MCF 10A (cell line): ENCODE measurements around the gene ASTL. TPM values are rescaled to one million over a fixed set of nuclear protein-coding genes. Genes with fewer than 3 reads are reported as not detected.

ENCODE experiments used
- BruUV-seq: library from RNA; stranded (reverse); fragments of 400-500 nt; replicated peaks from 2 replicates; lab custom pipeline; 2021; lab: Mats Ljungman, UMichigan
- CTCF ChIA-PET: fragments of 300-600 bp; sonication (Branson Sonifier 250); formaldehyde crosslinking; extraction: SDS; loops from one replicate; lab custom pipeline; 2021; ENCODE audit warnings: antibody characterized with exemption, inconsistent platforms; lab: Yijun Ruan, JAX
- POLR2A ChIA-PET: fragments of 300-600, 350-650 bp; sonication (Branson Sonifier 250); formaldehyde crosslinking; extraction: SDS; loops from one replicate; lab custom pipeline; 2020; ENCODE audit warnings: antibody characterized with exemption, inconsistent platforms; lab: Yijun Ruan, JAX
- DNase-seq: peaks from one replicate; pipeline ENCODE4 v3.0.0-alpha.2; 2018; ENCODE audit not compliant: unreplicated experiment
- H3K27ac Mint-ChIP-seq: one replicate; pipeline ENCODE4 v1.8.0; 2022; ENCODE audit warnings: mild to moderate bottlenecking, low read depth, mixed read lengths; ENCODE audit not compliant: unreplicated experiment
- H3K27me3 Mint-ChIP-seq: one replicate; pipeline ENCODE4 v1.8.0; 2022; ENCODE audit warnings: mixed read lengths; ENCODE audit not compliant: insufficient read depth, unreplicated experiment
- H3K36me3 Mint-ChIP-seq: one replicate; pipeline ENCODE4 v1.8.0; 2022; ENCODE audit warnings: mild to moderate bottlenecking, moderate library complexity, mixed read lengths; ENCODE audit not compliant: insufficient read depth, unreplicated experiment
- H3K4me1 Mint-ChIP-seq: one replicate; pipeline ENCODE4 v1.8.0; 2022; ENCODE audit warnings: mixed read lengths; ENCODE audit not compliant: insufficient read depth, unreplicated experiment
- H3K4me3 Mint-ChIP-seq: one replicate; pipeline ENCODE4 v1.8.0; 2022; ENCODE audit warnings: mild to moderate bottlenecking, moderate library complexity, mixed read lengths; ENCODE audit not compliant: unreplicated experiment
- H3K9me3 Mint-ChIP-seq: one replicate; pipeline ENCODE4 v1.8.0; 2022; ENCODE audit warnings: mixed read lengths; ENCODE audit not compliant: unreplicated experiment
- CTCF ChIP-seq: fragments of 200-600 bp; IDR thresholded peaks from one replicate; pipeline ENCODE4 v1.8.0; 2022; ENCODE audit warnings: antibody characterized with exemption, mild to moderate bottlenecking; ENCODE audit not compliant: unreplicated experiment
- intact Hi-C: fragments of 100-400 bp; cut with micrococcal nuclease; formaldehyde crosslinking; loops from 2 replicates; pipeline ENCODE4 v1.14.1; 2022
- total RNA-seq: library from RNA; stranded (reverse); gene quantifications from 2 replicates; pipeline ENCODE4 v1.2.3, GENCODE V29; 2022

The ASTL gene
- total RNA-seq, 1 experiment from 2014 or later, result not detected

GRCh38 chr2:96103761-96104486, 34.4 kb downstream of the ASTL start:
- H3K27me3 Mint-ChIP-seq, result no peaks in the 10 kb centered on the region
- intact Hi-C loops, result no loop called here
- BruUV-seq, result no TSS peak
- no peak overlapping the region for H3K27ac Mint-ChIP-seq
- no peak for DNase-seq
- peaks cover 11% of the 10 kb centered on the region for H3K9me3 Mint-ChIP-seq
- CTCF ChIA-PET, result interaction anchor here (0.7 to 1.1 kb wide), 2 partner anchors 13 to 113 kb away, joined by 3 read pairs; no protein-coding TSS in a partner anchor
- H3K4me1 Mint-ChIP-seq, result no peaks in the 10 kb centered on the region
- no peak overlapping the region for H3K4me3 Mint-ChIP-seq
- POLR2A ChIA-PET, result interaction anchor here (0.6 kb wide), 1 partner anchor 11 kb away, joined by 6 read pairs; no protein-coding TSS in a partner anchor
- H3K36me3 Mint-ChIP-seq, result no peaks in the 10 kb centered on the region
- TF ChIP-seq CTCF, result no peak

DNA sequence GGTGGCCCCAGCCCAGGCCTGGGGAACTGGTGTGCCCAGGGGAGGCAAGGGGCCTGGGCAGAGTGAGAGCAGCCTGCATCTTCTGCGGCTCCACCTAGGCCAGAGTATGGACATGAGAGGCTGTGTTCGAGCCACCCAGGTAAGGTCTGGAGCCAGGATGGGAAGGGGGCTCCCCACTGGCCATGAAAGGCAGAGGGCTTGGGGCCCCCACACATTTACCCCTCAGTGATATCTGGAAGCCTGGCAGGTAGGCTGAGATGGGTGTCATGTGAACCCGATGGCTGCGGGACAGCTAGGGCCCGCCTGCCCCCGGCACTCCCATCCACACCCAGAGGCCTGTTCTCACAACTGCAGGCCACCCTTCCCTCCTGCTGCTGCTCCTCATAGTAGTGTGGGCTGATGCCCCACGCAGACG, 35.1 kb downstream of the ASTL start:
- Mint-ChIP-seq H3K27me3 (no peaks in the 10 kb centered on the region), H3K36me3 (no peaks in the 10 kb centered on the region)
- CTCF ChIA-PET, result interaction anchor here (0.5 kb wide), 1 partner anchor 70 kb away, joined by 3 read pairs; no protein-coding TSS in a partner anchor

DNA sequence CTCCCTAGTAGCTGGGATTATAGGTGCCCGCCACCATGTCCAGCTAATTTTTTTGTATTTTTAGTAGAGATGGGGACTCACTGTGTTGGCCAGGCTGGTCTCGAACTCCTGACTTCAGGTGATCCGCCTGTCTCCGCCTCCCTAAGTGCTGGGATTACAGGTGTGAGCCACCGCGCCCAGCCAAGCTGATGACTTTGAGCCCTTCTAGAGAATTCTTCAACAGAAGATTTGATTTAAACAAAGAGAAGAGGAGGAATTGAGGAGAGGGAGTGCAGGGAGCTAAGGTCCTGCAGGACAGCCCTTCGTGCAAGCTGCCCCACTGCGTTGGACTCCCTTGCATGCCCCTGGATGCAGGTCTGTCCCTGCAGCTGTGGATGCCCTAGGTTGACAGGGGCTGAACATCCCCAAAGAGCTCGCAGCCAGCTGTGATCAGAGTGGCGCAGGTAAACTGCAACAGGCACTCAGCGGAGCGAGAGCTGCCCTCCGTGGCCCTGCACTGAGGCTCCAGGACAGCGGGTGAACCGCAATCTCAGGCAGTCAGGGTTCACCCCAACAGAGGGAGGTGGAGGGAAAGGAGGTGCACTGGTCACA, 35.6 kb downstream of the ASTL start:
- DNase-seq, result no peak
- ChIA-PET POLR2A (interaction anchor here (0.7 kb wide), 1 partner anchor 139 kb away, joined by 3 read pairs; no protein-coding TSS in a partner anchor), CTCF (interaction anchor here (0.5 to 1.3 kb wide), 4 partner anchors 11 to 71 kb away, joined by 3 to 6 read pairs (median 4); no protein-coding TSS in a partner anchor)
- Mint-ChIP-seq H3K4me1 (no peaks in the 10 kb centered on the region), H3K27ac (no peak overlapping the region), H3K9me3 (peaks cover 11% of the 10 kb centered on the region), H3K36me3 (no peaks in the 10 kb centered on the region), H3K4me3 (no peak overlapping the region), H3K27me3 (no peaks in the 10 kb centered on the region)
- intact Hi-C loops, result no loop called here
- TF ChIP-seq CTCF, result no peak
- BruUV-seq, result no TSS peak

More for the DNA sequence above, 35.1 kb downstream of the ASTL start:
- DNase-seq, result no peak
- BruUV-seq, result no TSS peak
- H3K4me1 Mint-ChIP-seq, result no peaks in the 10 kb centered on the region
- no peak for TF ChIP-seq CTCF
- peaks cover 11% of the 10 kb centered on the region for H3K9me3 Mint-ChIP-seq
- no peak overlapping the region for H3K27ac Mint-ChIP-seq
- intact Hi-C loops, result no loop called here
- no peak overlapping the region for H3K4me3 Mint-ChIP-seq
- POLR2A ChIA-PET, result no interaction called here

GRCh38 chr2:96100893-96101304, 37.4 kb downstream of the ASTL start:
- intact Hi-C loops, result no loop called here
- peaks cover 11% of the 10 kb centered on the region for H3K9me3 Mint-ChIP-seq
- DNase-seq, result no peak
- BruUV-seq, result no TSS peak
- no peaks in the 10 kb centered on the region for H3K27me3 Mint-ChIP-seq
- H3K4me3 Mint-ChIP-seq, result no peak overlapping the region
- no peak overlapping the region for H3K27ac Mint-ChIP-seq
- H3K36me3 Mint-ChIP-seq, result no peaks in the 10 kb centered on the region
- TF ChIP-seq CTCF, result no peak
- ChIA-PET POLR2A (no interaction called here), CTCF (no interaction called here)
- H3K4me1 Mint-ChIP-seq, result no peaks in the 10 kb centered on the region
